ENCODE measurements around the gene MRPS35.

MRPS35 gene

GRCh38 chr12:27709212-27709931 lies 1.3 kb upstream of the MRPS35 start:
- no peak for DNase-seq (ENCODE audit: low spot score)
- TF ChIP-seq CTCF (IDR thresholded peaks at IDR 0.05; ENCODE audit: extremely low read depth, missing control alignments): no peak

GRCh38 chr12:27709932-27710591 lies 570 bp upstream of the MRPS35 start:
- peak; percentile 24 for DNase-seq (ENCODE audit: low spot score)
- TF ChIP-seq CTCF (IDR thresholded peaks at IDR 0.05; ENCODE audit: extremely low read depth, missing control alignments): no peak

GRCh38 chr12:27711317-27711682 lies 668 bp downstream of the MRPS35 start:
- TF ChIP-seq CTCF (IDR thresholded peaks at IDR 0.05; ENCODE audit: extremely low read depth, missing control alignments): no peak
- DNase-seq (ENCODE audit: low spot score): peak; percentile 21

GRCh38 chr12:27711967-27712366 lies 1.3 kb downstream of the MRPS35 start:
- no peak for DNase-seq (ENCODE audit: low spot score)
- TF ChIP-seq CTCF (IDR thresholded peaks at IDR 0.05; ENCODE audit: extremely low read depth, missing control alignments): no peak

GRCh38 chr12:27723212-27723611 lies 12.6 kb downstream of the MRPS35 start:
- no peak for DNase-seq (ENCODE audit: low spot score)
- TF ChIP-seq CTCF (IDR thresholded peaks at IDR 0.05; ENCODE audit: extremely low read depth, missing control alignments): no peak

- no peak for TF ChIP-seq CTCF (IDR thresholded peaks at IDR 0.05; ENCODE audit: extremely low read depth, missing control alignments)
- DNase-seq (ENCODE audit: low spot score): no peak
These were observed 19.5 kb downstream of the MRPS35 start for GRCh38 chr12:27730097-27730588.

GRCh38 chr12:27732281-27732680 lies 21.6 kb downstream of the MRPS35 start:
- no peak for TF ChIP-seq CTCF (IDR thresholded peaks at IDR 0.05; ENCODE audit: extremely low read depth, missing control alignments)
- DNase-seq (ENCODE audit: low spot score): no peak

All from GM20000 (cell line).